Endothelial cell of umbilical vein (primary cell): ENCODE data around the gene TEC.

Experiments
- EZH2 ChIP-seq: IDR thresholded peaks from 2 replicates; pipeline ENCODE4 v1.6.1; 2012; ENCODE audit warnings: borderline replicate concordance, low read depth, mild to moderate bottlenecking, moderate library complexity, low read length, inconsistent platforms; ENCODE audit not compliant: severe bottlenecking
- FOS ChIP-seq: IDR thresholded peaks from 2 replicates; pipeline ENCODE4 v1.6.1; 2011; ENCODE audit warnings: mild to moderate bottlenecking, low read length, moderate library complexity, borderline replicate concordance; ENCODE audit not compliant: insufficient read depth
- GATA2 ChIP-seq: IDR thresholded peaks from 2 replicates; pipeline ENCODE4 v1.7.0; 2011; ENCODE audit warnings: low read depth, mild to moderate bottlenecking, moderate library complexity, mixed read lengths, low read length; ENCODE audit not compliant: insufficient read length, insufficient read depth
- JUN ChIP-seq: IDR thresholded peaks from 2 replicates; pipeline ENCODE4 v1.6.1; 2011; ENCODE audit warnings: borderline replicate concordance, low read depth; ENCODE audit not compliant: insufficient read length, insufficient read depth
- MYC ChIP-seq: IDR thresholded peaks from one replicate; pipeline ENCODE4 v1.6.1; 2011; ENCODE audit warnings: mild to moderate bottlenecking, low read depth, low read length
- POLR2A ChIP-seq: IDR thresholded peaks from 2 replicates; pipeline ENCODE4 v1.6.1; 2012; ENCODE audit warnings: low read depth, mild to moderate bottlenecking, control low read depth, low read length
- POLR2AphosphoS5 ChIP-seq: IDR thresholded peaks from 2 replicates; pipeline ENCODE4 v1.6.1; 2012; ENCODE audit warnings: low read depth, mild to moderate bottlenecking, control low read depth, low read length, moderate library complexity; ENCODE audit not compliant: insufficient read depth
- TF ChIP-seq, protein P1 (sequence below), 2 donors: IDR thresholded peaks; 1 replicate in 1 of 2; 2 replicates in 1 of 2; pipeline ENCODE4 v1.5.1; 2011; ENCODE audit warnings: low read length in 2 of 2, mild to moderate bottlenecking in 2 of 2, moderate library complexity in 2 of 2, control low read depth in 1 of 2, inconsistent platforms in 1 of 2, low read depth in 1 of 2; ENCODE audit not compliant: insufficient read depth in 1 of 2; ENCODE audit errors: extremely low read depth in 1 of 2
- TF ChIP-seq, protein P2 (sequence below): IDR thresholded peaks from 2 replicates; pipeline ENCODE4 v1.6.1; 2011; ENCODE audit not compliant: insufficient read depth, insufficient read length

DNA sequence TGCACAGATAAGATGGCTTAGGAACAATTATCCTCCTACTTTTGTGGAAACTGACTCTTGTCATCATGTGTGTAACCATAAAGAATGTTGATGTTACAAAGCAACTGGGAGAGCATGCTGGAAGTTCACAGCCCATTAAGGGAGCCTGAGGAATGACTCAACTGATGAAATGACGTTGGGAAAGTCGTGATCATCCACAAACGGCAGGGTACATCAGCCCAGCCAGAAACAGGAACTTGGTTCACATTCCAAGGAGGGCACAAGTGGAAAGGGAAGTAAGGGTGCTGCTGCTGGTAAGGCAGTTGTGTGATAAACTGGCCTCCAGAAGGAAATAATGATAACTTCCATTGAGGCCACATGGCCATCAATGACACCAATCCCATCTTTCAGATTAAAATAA, 6.7 kb downstream of the TEC start:
- TF ChIP-seq, protein P1, sequence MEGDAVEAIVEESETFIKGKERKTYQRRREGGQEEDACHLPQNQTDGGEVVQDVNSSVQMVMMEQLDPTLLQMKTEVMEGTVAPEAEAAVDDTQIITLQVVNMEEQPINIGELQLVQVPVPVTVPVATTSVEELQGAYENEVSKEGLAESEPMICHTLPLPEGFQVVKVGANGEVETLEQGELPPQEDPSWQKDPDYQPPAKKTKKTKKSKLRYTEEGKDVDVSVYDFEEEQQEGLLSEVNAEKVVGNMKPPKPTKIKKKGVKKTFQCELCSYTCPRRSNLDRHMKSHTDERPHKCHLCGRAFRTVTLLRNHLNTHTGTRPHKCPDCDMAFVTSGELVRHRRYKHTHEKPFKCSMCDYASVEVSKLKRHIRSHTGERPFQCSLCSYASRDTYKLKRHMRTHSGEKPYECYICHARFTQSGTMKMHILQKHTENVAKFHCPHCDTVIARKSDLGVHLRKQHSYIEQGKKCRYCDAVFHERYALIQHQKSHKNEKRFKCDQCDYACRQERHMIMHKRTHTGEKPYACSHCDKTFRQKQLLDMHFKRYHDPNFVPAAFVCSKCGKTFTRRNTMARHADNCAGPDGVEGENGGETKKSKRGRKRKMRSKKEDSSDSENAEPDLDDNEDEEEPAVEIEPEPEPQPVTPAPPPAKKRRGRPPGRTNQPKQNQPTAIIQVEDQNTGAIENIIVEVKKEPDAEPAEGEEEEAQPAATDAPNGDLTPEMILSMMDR (IDR thresholded peaks at IDR 0.05; ENCODE audit: extremely low read depth in 1 of 2, insufficient read depth in 1 of 2, low read depth in 1 of 2, low read length in 2 of 2) = no peak
- TF ChIP-seq EZH2 = no peak
- no peak for TF ChIP-seq GATA2
- TF ChIP-seq, protein P2, sequence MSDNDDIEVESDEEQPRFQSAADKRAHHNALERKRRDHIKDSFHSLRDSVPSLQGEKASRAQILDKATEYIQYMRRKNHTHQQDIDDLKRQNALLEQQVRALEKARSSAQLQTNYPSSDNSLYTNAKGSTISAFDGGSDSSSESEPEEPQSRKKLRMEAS = no peak
- no peak for TF ChIP-seq POLR2AphosphoS5
- no peak for TF ChIP-seq POLR2A
- TF ChIP-seq MYC = no peak
- no peak for TF ChIP-seq JUN
- TF ChIP-seq FOS = no peak
